Loucy (cell line): ENCODE results near the gene SYT7.

Source experiments
- H2AFZ ChIP-seq: fragments of 200-600 bp; sonication (generic); 2 replicates; pipeline ENCODE4 v1.6.0; 2016; ENCODE audit warnings: antibody characterized with exemption, mild to moderate bottlenecking, low read length, moderate library complexity
- H3F3A ChIP-seq: fragments of 200-600 bp; 2 replicates; pipeline ENCODE4 v1.6.0; 2016; ENCODE audit warnings: antibody characterized with exemption, low read depth, mild to moderate bottlenecking
- H3K27me3 ChIP-seq: fragments of 200-600 bp; sonication (generic); 2 replicates; pipeline ENCODE4 v1.6.1; 2014; ENCODE audit warnings: low read length, mild to moderate bottlenecking; ENCODE audit not compliant: insufficient read depth, poor library complexity, severe bottlenecking
- H3K36me3 ChIP-seq: fragments of 200-600 bp; sonication (generic); 2 replicates; pipeline ENCODE4 v1.6.1; 2016; ENCODE audit warnings: low read length; ENCODE audit not compliant: insufficient read depth
- H3K4me1 ChIP-seq: fragments of 200-600 bp; sonication (generic); 2 replicates; pipeline ENCODE4 v1.5.1; 2014; ENCODE audit warnings: low read length, mild to moderate bottlenecking; ENCODE audit not compliant: insufficient read depth, poor library complexity, severe bottlenecking
- H3K4me2 ChIP-seq: fragments of 200-600 bp; sonication (generic); 2 replicates; pipeline ENCODE4 v1.6.0; 2014; ENCODE audit warnings: antibody characterized with exemption, low read length, low read depth, mild to moderate bottlenecking; ENCODE audit not compliant: poor library complexity, severe bottlenecking
- H3K4me3 ChIP-seq: fragments of 200-600 bp; sonication (generic); 2 replicates; pipeline ENCODE4 v1.5.1; 2014; ENCODE audit warnings: low read length, mild to moderate bottlenecking, mixed read lengths; ENCODE audit not compliant: poor library complexity, severe bottlenecking
- H3K79me2 ChIP-seq: fragments of 200-600 bp; sonication (generic); 2 replicates; pipeline ENCODE4 v1.6.1; 2014; ENCODE audit warnings: low read length; ENCODE audit not compliant: insufficient read depth
- H3K9ac ChIP-seq: fragments of 200-600 bp; sonication (generic); 2 replicates; pipeline ENCODE4 v1.6.0; 2014; ENCODE audit warnings: mild to moderate bottlenecking, low read depth, low read length, moderate library complexity; ENCODE audit not compliant: poor library complexity, severe bottlenecking
- H3K9me2 ChIP-seq: fragments of 200-600 bp; sonication (generic); replicated peaks from 2 replicates; pipeline ENCODE4 v1.6.1; 2016; ENCODE audit warnings: low read depth, low read length, mixed read lengths
- H3K9me3 ChIP-seq: fragments of 200-600 bp; sonication (generic); 2 replicates; pipeline ENCODE4 v1.6.1; 2014; ENCODE audit warnings: mild to moderate bottlenecking, antibody characterized with exemption, low read length, low read depth; ENCODE audit not compliant: insufficient read depth
- H4K20me1 ChIP-seq: fragments of 200-600 bp; sonication (generic); 2 replicates; pipeline ENCODE4 v1.6.0; 2014; ENCODE audit warnings: antibody characterized with exemption, low read length, mild to moderate bottlenecking; ENCODE audit not compliant: insufficient read depth, poor library complexity, severe bottlenecking
- EZH2phosphoT487 ChIP-seq: fragments of 200-600 bp; IDR thresholded peaks from 2 replicates; pipeline ENCODE4 v1.6.1; 2018; ENCODE audit warnings: antibody characterized with exemption, mild to moderate bottlenecking, moderate library complexity, borderline replicate concordance
- TF ChIP-seq, protein P1 (sequence below): fragments of 200-600 bp; sonication (generic); conservative IDR thresholded peaks from 2 replicates; pipeline ENCODE4 v1.5.1; 2014; ENCODE audit warnings: mild to moderate bottlenecking, antibody characterized with exemption, low read length

SYT7 gene

DNA sequence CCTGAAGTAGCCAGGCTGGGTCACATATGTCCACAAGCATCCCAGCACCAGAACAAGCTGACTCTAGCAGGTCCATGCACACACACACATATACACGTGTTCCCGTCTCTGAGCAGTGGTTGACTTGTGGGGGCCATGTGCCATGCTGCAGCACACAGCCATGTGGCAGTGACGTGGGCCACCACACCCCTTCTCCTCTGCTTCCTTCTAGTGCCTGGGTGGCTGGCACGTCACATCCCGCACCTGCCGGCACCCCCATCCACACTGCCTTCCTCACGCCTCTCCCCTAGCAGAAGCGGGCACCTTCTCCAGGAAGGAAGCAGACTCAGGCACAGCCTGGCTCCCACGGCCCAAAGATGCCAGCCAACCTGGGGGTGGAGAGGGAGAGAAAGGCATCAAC, 9.5 kb downstream of the SYT7 start:
- Histone ChIP-seq H3K9me3 (no peaks in the 10 kb centered on the region), H3K9ac (no peak overlapping the region), H3K27me3 (no peaks in the 10 kb centered on the region), H4K20me1 (no peaks in the 10 kb centered on the region), H3K36me3 (no peaks in the 10 kb centered on the region), H3F3A (no peaks in the 10 kb centered on the region), H3K4me1 (no peaks in the 10 kb centered on the region), H3K79me2 (no peaks in the 10 kb centered on the region), H3K4me3 (no peak overlapping the region), H3K9me2 (no peaks in the 10 kb centered on the region), H3K4me2 (no peak overlapping the region), H2AFZ (no peak overlapping the region)
- no peak for TF ChIP-seq EZH2phosphoT487
- TF ChIP-seq, protein P1, sequence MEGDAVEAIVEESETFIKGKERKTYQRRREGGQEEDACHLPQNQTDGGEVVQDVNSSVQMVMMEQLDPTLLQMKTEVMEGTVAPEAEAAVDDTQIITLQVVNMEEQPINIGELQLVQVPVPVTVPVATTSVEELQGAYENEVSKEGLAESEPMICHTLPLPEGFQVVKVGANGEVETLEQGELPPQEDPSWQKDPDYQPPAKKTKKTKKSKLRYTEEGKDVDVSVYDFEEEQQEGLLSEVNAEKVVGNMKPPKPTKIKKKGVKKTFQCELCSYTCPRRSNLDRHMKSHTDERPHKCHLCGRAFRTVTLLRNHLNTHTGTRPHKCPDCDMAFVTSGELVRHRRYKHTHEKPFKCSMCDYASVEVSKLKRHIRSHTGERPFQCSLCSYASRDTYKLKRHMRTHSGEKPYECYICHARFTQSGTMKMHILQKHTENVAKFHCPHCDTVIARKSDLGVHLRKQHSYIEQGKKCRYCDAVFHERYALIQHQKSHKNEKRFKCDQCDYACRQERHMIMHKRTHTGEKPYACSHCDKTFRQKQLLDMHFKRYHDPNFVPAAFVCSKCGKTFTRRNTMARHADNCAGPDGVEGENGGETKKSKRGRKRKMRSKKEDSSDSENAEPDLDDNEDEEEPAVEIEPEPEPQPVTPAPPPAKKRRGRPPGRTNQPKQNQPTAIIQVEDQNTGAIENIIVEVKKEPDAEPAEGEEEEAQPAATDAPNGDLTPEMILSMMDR, result no peak

DNA sequence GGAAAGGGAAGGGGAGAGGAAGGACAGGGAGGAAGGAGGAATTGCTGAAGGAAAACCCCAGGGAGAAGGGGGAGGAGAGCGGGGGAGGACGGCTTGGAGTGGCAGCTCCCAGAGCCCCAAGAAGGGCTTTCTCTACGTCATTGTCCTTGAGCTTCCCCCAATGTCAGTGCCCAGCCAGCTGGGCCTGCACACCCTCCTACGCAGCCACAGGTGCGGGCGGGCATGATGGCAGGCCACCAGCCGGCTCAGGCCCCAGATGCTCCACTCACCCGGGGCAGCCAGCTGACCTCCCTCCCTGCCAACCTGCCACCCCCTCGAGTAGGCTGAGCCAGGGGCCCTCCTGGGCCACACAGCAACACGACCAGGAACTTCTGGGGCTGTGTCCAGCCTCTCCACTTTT, 11.2 kb downstream of the SYT7 start:
- Histone ChIP-seq H3K4me3 (no peak overlapping the region), H3K9me2 (no peaks in the 10 kb centered on the region), H3K27me3 (no peaks in the 10 kb centered on the region), H3F3A (no peaks in the 10 kb centered on the region), H3K9me3 (no peaks in the 10 kb centered on the region), H3K79me2 (no peaks in the 10 kb centered on the region), H3K9ac (no peak overlapping the region), H3K4me2 (no peak overlapping the region), H2AFZ (no peak overlapping the region), H3K36me3 (no peaks in the 10 kb centered on the region), H3K4me1 (no peaks in the 10 kb centered on the region), H4K20me1 (no peaks in the 10 kb centered on the region)
- no peak for TF ChIP-seq EZH2phosphoT487
- TF ChIP-seq, protein P1, result no peak

DNA sequence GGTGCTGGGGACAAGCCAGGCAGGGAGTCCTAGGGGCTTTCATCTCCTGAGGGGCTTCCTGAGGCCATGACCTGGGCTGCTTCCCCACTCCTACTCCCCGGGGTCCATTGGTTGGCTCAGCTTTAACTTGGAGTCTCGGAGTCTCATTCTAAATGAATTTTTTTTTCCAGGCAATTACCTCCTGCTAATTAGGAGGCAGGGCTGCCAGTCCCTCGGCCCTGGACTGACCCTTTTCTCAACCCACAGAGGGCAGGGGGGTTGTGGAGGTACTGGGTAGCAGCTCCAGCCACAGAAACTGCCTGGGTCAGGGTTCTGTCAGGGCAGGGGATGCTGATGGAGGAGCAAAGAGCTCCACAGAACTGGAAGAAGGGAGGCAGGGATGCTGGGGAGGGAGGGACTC, 11.9 kb downstream of the SYT7 start:
- H4K20me1 ChIP-seq, result no peaks in the 10 kb centered on the region
- no peaks in the 10 kb centered on the region for H3K36me3 ChIP-seq
- no peak overlapping the region for H3K9ac ChIP-seq
- no peak overlapping the region for H3K4me3 ChIP-seq
- TF ChIP-seq, protein P1, result no peak
- no peak for TF ChIP-seq EZH2phosphoT487
- H3K27me3 ChIP-seq, result no peaks in the 10 kb centered on the region
- no peak overlapping the region for H3K4me2 ChIP-seq
- no peaks in the 10 kb centered on the region for H3K9me2 ChIP-seq
- no peaks in the 10 kb centered on the region for H3K79me2 ChIP-seq
- no peaks in the 10 kb centered on the region for H3K4me1 ChIP-seq
- H2AFZ ChIP-seq, result no peak overlapping the region
- H3K9me3 ChIP-seq, result no peaks in the 10 kb centered on the region
- no peaks in the 10 kb centered on the region for H3F3A ChIP-seq
